ENCODE measurements around the gene ARID4A.
"Not testable (repeated sequence)": the region's sequence is repeated elsewhere in the genome, so short reads cannot be mapped to it uniquely, and the experiment has no call there.

ARID4A gene, protein sequence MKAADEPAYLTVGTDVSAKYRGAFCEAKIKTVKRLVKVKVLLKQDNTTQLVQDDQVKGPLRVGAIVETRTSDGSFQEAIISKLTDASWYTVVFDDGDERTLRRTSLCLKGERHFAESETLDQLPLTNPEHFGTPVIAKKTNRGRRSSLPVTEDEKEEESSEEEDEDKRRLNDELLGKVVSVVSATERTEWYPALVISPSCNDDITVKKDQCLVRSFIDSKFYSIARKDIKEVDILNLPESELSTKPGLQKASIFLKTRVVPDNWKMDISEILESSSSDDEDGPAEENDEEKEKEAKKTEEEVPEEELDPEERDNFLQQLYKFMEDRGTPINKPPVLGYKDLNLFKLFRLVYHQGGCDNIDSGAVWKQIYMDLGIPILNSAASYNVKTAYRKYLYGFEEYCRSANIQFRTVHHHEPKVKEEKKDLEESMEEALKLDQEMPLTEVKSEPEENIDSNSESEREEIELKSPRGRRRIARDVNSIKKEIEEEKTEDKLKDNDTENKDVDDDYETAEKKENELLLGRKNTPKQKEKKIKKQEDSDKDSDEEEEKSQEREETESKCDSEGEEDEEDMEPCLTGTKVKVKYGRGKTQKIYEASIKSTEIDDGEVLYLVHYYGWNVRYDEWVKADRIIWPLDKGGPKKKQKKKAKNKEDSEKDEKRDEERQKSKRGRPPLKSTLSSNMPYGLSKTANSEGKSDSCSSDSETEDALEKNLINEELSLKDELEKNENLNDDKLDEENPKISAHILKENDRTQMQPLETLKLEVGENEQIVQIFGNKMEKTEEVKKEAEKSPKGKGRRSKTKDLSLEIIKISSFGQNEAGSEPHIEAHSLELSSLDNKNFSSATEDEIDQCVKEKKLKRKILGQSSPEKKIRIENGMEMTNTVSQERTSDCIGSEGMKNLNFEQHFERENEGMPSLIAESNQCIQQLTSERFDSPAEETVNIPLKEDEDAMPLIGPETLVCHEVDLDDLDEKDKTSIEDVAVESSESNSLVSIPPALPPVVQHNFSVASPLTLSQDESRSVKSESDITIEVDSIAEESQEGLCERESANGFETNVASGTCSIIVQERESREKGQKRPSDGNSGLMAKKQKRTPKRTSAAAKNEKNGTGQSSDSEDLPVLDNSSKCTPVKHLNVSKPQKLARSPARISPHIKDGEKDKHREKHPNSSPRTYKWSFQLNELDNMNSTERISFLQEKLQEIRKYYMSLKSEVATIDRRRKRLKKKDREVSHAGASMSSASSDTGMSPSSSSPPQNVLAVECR

DNA sequence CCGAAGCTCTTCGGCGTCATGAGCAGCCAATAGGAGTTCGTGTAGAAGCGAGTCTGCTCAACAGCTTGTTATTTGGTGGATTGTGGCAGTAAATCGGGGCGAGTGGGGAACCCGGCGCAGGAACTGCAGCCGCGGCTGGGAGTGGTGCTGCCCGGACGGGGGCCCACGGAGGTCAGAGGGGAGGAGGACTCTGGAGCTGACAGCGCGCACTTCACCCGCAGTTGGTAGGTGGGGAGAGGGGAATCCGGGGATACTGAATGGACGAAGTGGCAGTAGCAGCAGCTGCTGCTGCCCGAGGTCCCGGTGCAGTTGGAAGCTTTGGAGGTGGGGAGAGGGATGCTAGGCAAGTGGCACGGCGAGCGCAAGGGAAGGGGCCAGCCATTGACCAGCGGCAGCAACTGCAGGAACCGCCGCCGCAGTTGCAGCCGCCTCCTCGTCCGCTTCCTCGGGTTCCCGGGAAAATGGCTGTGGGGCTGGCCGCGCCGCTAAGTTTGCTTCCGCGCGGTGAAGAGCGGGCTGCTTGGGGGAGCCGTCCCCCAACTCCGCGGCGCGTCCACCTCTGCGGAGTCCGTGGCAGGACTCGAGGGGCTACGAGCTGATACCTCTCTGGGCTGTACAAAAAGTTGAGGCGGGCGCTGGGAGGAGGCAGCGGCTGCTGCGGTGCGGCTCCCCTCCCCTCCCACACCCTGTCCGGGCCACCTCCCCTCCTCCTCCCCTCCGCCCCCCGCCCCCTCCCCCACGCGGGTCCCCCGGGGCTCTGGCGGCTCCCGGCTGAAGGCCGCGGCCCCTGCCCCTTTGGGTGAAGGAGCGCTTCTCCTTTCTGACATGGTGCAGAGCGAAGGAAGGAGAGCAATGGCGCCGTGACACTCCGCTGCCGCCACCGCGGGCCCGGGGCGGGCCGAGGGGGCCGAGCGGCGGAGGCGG, at the start of gene ARID4A:
Gene ARID4A, plus strand, starts transcription at position 79 of the 924 bp plus-strand sequence. CDS start 1,300 bp downstream, outside the sequence.
- DNase-seq = peak; percentile 21 to 46

DNA sequence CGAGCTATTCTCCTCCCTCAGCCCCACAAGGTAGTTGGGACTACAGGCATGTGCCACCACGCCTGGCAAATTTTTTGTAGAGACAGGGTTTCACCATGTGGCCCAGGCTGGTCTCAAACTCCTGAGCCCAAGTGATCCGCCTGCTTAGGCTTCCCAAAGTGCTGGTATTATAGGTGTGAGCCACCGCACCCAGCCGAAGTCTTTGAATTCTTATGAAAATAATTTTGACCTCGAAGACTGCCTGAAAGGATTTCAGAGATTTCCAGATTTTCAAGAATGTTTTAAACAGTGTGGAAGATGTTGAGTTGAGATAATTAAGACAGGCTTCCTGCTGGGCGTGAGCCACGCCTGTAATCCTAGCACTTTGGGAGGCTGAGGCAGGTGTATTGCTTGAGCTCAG, 48.7 kb upstream of the ARID4A start:
- no peak for DNase-seq

DNA sequence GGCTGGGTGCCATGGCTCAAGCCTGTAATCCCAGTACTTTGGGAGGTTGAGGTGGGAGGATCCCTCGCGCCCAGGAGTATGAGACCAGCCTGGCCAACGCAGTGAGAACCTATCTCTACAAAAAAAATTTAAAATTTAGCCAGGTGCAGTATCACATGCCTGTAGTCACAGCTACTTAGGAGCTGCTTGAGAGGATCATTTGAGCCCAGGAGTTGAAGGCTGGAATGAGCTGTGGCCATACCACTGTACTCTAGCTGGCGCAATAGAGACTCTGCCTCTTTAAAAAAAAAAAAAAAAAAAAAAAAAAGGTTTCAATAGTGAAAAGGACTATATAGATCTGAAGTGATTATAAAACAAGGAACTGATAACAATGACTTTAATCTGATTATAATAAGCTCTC, 40.2 kb upstream of the ARID4A start:
- DNase-seq = no peak

DNA sequence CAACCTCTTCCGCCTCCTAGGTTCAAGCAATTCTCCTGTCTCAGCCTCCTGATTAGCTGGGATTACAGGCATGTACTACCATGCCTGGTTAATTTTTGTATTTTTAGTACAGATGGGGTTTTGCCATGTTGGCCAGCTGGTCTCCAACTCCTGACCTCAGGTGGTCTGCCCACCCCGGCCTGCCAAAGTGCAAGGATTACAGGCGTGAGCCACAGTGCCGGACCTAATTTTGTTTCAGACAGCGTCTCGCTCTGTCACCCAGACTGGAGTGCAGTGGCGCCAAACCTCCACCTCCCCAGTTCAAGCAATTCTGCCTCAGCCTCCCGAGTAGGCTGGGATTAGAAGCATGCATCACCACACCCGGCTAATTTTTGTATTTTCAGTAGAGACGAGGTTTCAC, 36.4 kb upstream of the ARID4A start:
- not testable (repeated sequence) for DNase-seq

DNA sequence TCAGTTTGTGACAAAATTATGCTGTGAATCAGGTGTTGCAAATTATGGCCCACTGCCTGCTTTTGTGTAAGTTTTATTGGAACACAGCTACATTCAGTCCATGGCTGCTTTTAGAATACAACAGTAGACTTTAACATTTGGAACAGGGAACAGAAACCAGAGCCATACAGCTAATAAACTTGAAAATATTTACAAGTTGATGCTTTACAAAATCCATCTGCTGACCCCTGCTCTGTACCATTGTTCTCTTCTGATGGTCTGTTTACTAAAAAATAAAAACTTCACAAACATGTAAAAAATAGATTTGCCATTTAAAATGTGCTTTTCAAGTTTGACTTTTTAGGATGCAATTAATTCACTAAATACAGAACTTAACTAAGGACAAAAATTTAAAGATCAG, 33.0 kb upstream of the ARID4A start:
- DNase-seq = no peak

DNA sequence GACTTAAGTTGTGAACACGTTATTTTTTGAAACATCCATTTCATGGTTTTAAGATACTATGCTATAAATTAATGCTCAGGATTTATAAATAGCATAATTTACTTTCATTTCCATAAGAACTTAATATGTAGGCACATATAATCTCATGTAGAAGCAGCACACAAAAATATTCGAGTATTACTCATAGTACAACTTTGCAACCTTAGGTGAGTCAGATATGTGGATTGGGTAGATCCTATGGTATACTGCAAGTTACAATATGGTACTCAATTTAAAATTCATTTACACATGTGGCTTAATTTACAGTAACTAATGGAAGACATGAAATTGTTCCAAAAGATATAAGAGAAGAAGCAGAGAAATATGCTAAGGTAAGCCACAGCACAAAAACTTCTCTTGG, 27.7 kb upstream of the ARID4A start:
- DNase-seq = no peak

DNA sequence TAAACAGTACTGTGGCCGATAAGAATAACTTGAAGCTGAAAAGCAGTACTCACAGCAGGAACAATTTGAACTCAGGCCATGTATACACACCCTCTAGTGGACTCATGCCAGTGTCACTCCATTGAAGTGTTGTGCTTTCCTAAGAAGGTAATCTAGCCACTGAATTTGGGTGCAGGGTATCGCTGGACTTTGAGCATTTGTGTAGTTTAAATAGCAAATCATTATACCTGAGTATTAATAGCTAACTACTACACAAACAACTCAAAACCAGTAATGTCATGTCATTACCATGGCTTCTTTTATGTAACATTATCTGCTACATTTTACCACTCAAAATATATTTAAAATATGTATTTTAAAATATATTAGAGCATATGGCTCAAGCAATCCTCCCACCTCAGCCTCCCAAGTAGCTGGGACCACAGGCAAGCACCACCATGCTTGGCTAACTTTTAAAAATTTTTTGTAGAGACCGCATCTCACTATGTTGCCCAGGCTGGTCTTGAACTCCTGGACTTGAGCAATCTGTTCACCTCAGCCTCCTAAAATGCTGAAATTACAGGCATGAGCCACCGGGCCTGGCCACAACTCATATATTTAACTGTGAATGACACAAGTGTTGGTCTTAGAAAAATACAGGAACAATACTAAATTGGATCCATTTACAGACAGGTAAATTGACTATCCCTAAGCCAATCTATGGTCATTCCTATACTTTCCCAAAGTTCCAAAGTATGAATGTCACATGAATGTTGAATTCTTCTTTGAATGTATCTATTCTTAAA, 25.6 kb upstream of the ARID4A start:
- no peak for DNase-seq

DNA sequence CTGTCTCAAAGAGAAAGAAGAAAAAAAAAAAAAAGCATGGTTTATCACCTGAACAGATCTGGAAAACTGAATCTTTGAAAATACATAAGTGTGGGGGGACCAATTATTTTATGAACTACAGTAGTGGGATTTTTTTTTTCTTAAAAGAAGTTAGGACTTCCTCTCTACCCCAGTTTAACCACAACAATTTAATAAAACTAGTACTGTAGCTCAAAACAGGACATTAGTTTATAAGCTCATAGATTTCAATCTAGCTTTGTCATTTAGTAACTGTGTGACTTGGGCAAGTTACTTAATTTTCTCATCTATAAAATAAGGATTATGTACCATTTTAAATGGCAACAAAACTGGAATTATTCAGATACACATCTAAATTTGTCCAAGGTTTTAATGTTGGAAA, 23.5 kb upstream of the ARID4A start:
- DNase-seq = no peak

DNA sequence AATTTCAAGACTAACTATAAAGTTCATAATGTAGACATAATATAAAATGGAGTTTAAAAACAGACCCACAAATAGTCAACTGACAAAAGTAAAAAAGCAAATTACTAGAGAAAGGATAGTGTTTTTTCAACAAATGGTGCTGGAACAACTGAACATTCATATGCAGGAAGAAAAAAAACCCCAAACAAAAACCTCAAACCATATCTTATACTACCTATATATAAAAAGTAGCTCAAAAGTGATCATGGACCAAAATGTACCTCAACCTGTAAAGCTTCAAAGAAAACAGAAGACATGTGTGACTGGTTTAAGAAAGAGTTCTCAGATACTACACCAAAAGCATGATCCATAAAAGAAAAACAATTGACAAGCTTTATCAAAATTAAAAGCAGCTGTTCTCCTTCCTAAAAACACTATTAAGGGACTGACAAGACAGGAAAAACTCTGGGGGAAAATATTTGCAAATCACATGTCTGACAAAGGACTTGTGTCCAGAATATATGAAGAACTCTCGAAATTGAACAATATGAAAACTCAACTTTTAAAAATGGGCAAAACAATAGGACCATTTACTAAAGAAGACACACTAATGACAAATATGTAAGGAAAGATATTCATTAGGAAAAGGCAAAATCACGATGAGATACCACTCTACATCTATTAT, 22.7 kb upstream of the ARID4A start:
- DNase-seq = peak in 1 of 2 donors; percentile 9

DNA sequence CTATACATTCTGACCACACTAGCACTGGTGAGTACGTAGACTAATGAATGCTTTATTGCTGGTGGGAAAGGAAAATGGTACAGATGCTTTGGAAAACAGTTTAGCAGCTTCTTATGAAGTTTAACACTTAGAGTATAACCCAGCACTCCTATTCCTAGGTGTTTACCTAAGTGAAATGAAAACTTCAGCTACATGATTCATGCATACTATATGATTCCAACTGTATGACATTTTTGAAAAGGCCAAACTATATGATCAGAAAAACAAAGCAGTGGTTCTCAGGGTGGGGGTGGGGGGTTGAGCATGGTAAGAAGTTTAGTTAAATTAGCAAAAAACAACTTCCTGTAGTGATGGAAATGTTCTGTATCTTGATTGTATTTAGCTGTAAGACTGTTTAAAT, 22.1 kb upstream of the ARID4A start:
- DNase-seq = no peak

DNA sequence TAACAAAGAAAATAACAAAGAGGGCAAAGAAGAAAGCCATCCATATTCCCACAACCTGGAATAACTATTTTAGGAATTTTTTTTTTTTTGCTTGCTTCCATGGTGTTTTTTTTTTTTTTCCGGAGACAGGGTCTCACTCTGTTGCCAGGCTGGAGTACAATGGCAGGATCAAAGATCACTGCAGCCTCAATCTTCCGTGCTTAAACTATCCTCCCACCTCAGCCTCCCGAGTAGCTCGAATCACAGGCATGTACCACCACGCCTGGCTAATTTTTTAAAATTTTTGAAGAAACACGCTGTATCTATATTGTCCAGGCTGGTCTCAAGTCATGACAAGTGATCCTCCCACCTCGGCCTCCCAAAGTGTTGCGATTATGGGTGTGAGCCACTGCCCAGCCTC, 20.2 kb upstream of the ARID4A start:
- DNase-seq = no peak

DNA sequence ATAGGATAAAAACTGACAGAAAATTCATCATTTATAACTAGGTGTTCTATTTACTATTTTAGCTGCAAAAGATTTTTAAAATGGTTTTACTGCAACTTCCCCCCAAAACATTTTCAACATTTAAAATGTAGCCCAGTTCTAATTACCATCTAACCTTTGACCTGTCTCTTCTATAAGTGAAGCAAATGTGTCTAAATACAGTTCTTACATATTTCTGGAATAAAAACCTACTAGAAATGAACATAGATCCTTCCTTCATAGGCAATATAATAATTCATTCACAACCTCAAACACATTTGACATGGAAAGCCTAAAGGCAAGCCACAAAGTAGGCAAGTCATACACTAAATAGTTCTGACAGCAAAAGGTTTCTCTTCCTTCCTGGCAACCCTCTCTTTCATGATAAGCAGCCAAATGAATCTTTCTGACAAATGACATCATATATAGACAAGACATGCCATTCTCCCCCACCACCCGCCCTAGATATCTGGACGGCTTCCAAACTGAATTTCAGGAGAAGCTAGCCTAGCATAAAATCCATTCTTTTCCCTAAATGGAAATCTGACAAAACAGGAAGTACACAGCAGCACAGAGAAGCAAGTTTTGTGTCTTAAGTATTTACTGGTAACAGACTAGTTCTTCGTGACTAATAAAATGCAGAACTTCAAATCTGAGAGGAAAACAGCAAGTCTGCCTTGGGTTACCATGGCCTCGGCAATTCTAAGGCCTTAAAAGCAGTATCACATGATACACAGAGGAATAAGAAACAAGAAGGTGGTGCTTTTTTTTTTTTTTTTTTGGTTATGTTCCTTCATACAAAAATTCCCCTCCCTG, 17.2 kb upstream of the ARID4A start:
- DNase-seq = peak; percentile 50 to 56

DNA sequence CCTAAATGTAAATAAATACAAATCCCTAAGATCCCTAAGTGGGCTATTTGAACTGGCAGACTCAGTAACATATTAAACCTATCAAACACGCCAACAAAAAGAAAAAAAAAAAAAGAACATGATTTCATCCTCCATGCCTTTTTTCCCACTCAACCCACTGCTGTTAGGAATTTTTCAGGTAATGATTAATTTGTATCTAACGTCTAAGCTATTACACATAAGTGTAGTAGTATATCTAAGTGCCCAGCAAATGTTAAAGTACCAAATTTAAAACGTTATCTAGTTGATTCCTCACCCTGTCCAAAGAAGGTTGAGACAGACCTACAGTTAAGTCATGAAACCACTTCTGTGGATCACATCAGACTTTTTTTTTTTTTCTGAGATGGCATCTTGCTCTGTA, 16.4 kb upstream of the ARID4A start:
- DNase-seq = no peak

DNA sequence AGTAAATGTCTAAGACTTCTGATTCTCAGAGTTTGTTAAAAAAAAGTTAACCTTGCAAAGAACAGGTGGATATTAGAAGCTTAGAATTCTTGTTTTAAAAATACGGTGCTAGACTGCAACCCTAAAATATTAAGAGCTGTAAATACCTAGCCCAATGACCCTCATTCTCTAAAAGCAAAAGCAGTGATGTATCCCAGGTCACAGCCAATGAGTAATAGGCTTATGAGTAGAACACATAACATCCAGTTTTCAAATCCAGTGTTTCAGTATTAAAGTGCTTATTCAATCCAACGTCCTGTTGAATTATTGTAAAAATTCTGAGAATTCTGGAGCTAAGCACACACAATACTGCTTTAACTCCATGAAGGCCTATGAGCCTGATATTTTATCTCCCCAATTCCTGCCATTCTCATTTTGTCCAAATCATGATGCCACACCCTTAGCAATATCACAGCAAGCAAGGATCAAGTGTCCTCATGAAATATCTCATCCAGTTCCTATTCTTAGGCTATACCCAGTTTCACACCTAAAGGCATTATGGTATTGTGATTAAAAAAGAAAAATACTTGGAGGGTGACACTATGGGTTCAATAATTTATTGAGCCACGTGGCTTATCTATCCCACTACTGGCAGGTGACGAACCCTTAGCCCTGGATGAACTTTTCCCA, 15.3 kb upstream of the ARID4A start:
- no peak for DNase-seq

DNA sequence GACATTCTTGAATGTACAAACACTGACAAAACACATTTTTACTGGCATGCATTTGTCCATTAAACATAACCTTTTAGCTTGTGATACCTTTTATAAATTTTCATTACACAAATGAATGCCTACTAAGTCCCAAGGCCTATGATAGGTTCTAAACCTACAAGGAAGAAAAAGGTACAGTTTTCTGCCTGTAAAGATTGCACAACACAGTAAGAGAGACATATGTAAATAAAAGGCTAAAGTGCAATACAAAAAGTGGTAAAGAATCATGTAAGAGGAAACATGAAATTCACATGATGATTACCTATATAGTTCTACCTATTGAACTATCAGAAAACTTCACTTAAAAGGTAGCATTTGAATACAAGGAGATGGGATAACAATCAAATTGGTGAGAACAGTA, 14.6 kb upstream of the ARID4A start:
- DNase-seq = no peak

DNA sequence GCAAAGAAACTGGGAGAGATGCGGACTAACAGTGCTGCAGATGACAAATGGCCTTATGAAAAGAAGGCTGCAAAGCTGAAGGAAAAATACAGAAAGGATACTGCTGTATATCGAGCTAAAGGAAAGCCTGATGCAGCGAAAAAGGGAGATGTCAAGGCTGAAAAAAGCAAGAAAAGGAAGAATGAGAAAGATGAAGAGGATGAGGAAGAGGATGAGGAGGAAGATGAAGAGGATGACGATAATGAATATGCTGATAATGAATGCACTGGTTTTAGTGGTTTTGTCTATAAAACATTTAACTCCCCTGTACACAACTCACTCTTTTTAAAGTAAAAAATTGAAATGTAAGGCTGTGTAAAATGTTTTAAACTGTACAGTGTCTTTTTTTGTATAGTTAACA, 13.2 kb upstream of the ARID4A start:
- DNase-seq = no peak

DNA sequence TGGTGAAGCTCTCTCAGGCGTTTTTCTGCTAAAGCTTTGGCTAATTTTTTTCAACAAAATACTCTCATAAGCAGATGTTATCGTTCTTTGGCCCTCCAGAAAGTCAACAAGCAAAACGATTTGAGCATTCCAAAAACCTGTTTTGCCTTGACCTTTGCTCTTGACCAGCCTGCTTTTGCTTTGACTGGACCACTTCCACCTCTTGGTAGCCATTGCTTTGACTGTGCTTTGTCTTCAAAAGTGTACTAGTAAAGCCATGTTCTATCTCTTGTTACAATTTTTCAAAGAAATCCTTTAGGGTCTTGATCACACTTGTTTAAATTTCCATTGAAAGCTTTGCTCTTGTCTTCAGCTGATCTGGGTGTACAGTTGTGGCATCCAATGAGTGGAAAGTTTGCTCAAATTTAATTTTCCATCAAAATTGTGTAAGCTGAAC, 10.7 kb upstream of the ARID4A start:
- no peak for DNase-seq

DNA sequence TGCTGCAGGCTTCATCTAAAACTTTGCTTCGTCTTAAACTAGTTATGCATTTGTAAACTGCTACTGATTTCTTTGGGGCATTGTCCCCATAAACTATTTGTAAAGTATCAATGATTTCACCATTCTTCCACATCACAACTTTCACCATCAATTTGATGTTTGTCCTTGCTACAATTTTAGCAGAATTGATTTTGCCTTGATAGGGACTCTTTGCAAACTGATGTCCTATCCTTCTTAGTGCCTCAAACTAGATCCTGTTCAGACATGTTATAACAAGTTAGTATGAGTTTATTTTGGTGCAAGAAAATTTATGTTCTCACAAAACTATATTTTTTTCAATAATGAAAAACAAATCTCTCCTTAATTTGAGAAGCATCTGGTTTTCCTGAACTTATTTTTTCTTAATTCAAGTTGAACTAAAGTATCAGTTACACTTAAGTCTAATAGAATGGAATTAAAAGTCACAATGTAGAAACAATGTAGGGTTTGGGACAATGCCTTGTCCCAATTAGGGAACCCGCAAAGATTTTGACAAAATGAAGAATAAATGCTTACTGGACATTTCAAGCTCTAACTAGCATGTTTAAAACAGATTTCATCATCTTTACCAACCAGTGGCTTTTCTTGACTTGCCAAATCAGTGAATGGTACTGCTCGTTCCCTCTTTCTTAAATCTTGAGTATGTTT, 10.1 kb upstream of the ARID4A start:
- DNase-seq = no peak

Data from CD4-positive, alpha-beta T cell treated with Interferon alpha-2 for 1 hour (primary cell).